H1 (cell line): ENCODE results near the gene GLRA2. TPM values are rescaled to one million over a fixed set of nuclear protein-coding genes. Genes with fewer than 3 reads are reported as not detected.

ENCODE experiments used
- CTCF ChIA-PET: fragments of 300-600 bp; sonication (Branson Sonifier 250); formaldehyde crosslinking; loops from one replicate; lab custom pipeline; 2021; ENCODE audit not compliant: partially characterized antibody; lab: Charles Lee
- POLR2A ChIA-PET: fragments of 300-600 bp; sonication (Branson Sonifier 250); formaldehyde crosslinking; loops from one replicate; lab custom pipeline; 2021; ENCODE audit warnings: inconsistent platforms; ENCODE audit not compliant: partially characterized antibody; lab: Charles Lee
- DNase-seq, 2 experiments: peaks; one replicate each; pipeline versions ENCODE4 v3.0.0 to v3.0.0-alpha.2; 2010 to 2022; ENCODE audit warnings: low spot score in 2 of 2, low read depth in 1 of 2, mixed read lengths in 1 of 2
- FAIRE-seq: peaks from 2 replicates; lab custom pipeline; 2011; peaks lifted over from hg19 to GRCh38; lab: Jason Lieb, UNC
- H2AFZ ChIP-seq: 2 replicates; pipeline ENCODE4 v1.8.1; 2012; ENCODE audit warnings: low read length, inconsistent platforms
- H2AK5ac ChIP-seq: 2 replicates; pipeline ENCODE4 v1.6.1; 2013; ENCODE audit warnings: low read depth, low read length
- H2BK120ac ChIP-seq: replicated peaks from 2 replicates; pipeline ENCODE3; 2013; ENCODE audit warnings: low read depth, low read length, inconsistent platforms
- H2BK12ac ChIP-seq: 2 replicates; pipeline ENCODE4 v1.6.1; 2013; ENCODE audit warnings: low read depth, low read length
- H2BK15ac ChIP-seq: 2 replicates; pipeline ENCODE4 v1.6.1; 2013; ENCODE audit warnings: low read length
- H2BK20ac ChIP-seq: 2 replicates; pipeline ENCODE4 v1.6.1; 2013; ENCODE audit warnings: low read length
- H2BK5ac ChIP-seq: 2 replicates; pipeline ENCODE4 v1.6.1; 2013; ENCODE audit warnings: low read depth, low read length
- H3K14ac ChIP-seq: 2 replicates; pipeline ENCODE4 v1.6.1; 2013; ENCODE audit warnings: inconsistent platforms; ENCODE audit not compliant: insufficient read length
- H3K18ac ChIP-seq: 2 replicates; pipeline ENCODE4 v1.6.1; 2013; ENCODE audit warnings: low read length; ENCODE audit errors: extremely low read depth
- H3K23ac ChIP-seq: 2 replicates; pipeline ENCODE4 v1.6.1; 2013; ENCODE audit warnings: inconsistent platforms; ENCODE audit not compliant: insufficient read length
- H3K23me2 ChIP-seq: 2 replicates; pipeline ENCODE4 v1.6.1; 2013; ENCODE audit warnings: low read depth, low read length
- H3K27ac ChIP-seq: 2 replicates; pipeline ENCODE4 v1.6.1; 2011; ENCODE audit warnings: low read depth, low read length, inconsistent platforms
- H3K27me3 ChIP-seq, 4 experiments: replicated peaks in 1 of 4; 1 replicate in 1 of 4; 2 replicates in 3 of 4; pipeline versions ENCODE4 v1.6.1 to v1.8.1; 2011 to 2013; ENCODE audit warnings: low read length in 3 of 4, mild to moderate bottlenecking in 3 of 4, inconsistent platforms in 2 of 4, mixed read lengths in 2 of 4, moderate library complexity in 1 of 4; ENCODE audit not compliant: control insufficient read depth in 3 of 4, insufficient read depth in 3 of 4; ENCODE audit errors: extremely low read depth in 1 of 4
- H3K36me3 ChIP-seq, 4 experiments: 2 replicates each; pipeline versions ENCODE4 v1.6.1 to v1.8.1; 2011 to 2013; ENCODE audit warnings: mild to moderate bottlenecking in 4 of 4, low read length in 3 of 4, moderate library complexity in 2 of 4, control low read depth in 1 of 4, inconsistent platforms in 1 of 4; ENCODE audit not compliant: insufficient read depth in 4 of 4, control insufficient read depth in 2 of 4
- H3K4ac ChIP-seq: replicated peaks from 2 replicates; pipeline ENCODE3; 2013; ENCODE audit warnings: low read length, low read depth, mixed read lengths, inconsistent platforms; ENCODE audit not compliant: insufficient read length
- H3K4me1 ChIP-seq, 4 experiments: replicated peaks in 1 of 4; 1 replicate in 1 of 4; 2 replicates in 3 of 4; pipeline versions ENCODE4 v1.6.1 to v1.8.1; 2011 to 2013; ENCODE audit warnings: low read length in 3 of 4, inconsistent platforms in 2 of 4, mixed read lengths in 1 of 4; ENCODE audit not compliant: insufficient read depth in 4 of 4, control insufficient read depth in 3 of 4
- H3K4me2 ChIP-seq, 2 experiments: 2 replicates each; pipeline versions ENCODE4 v1.6.1 to v1.8.1; 2011 to 2013; ENCODE audit warnings: low read depth in 2 of 2, low read length in 2 of 2, control low read depth in 1 of 2, inconsistent platforms in 1 of 2, mild to moderate bottlenecking in 1 of 2; ENCODE audit not compliant: insufficient read depth in 1 of 2
- H3K4me3 ChIP-seq, 4 experiments: fragments of 200-600, 300-600 bp in 1 of 4; sonication (generic), shearing (Covaris generic), sonication (Bioruptor Twin) in 1 of 4; 2 replicates each; pipeline versions ENCODE4 v1.5.1 to v1.8.1; 2011 to 2016; ENCODE audit warnings: low read length in 4 of 4, low read depth in 3 of 4, control low read depth in 2 of 4, inconsistent platforms in 2 of 4, mild to moderate bottlenecking in 2 of 4, mixed read lengths in 1 of 4, moderate library complexity in 1 of 4; ENCODE audit not compliant: insufficient read depth in 2 of 4; ENCODE audit errors: extremely low read depth in 1 of 4
- H3K56ac ChIP-seq: replicated peaks from 2 replicates; pipeline ENCODE3; 2013; ENCODE audit warnings: low read depth, mild to moderate bottlenecking, mixed read lengths, low read length, inconsistent platforms; ENCODE audit not compliant: insufficient read length
- H3K79me1 ChIP-seq: 2 replicates; pipeline ENCODE4 v1.6.1; 2013; ENCODE audit warnings: low read depth, low read length, control low read depth
- H3K79me2 ChIP-seq, 2 experiments: 2 replicates each; pipeline versions ENCODE4 v1.6.1 to v1.8.1; 2012 to 2013; ENCODE audit warnings: low read length in 2 of 2, mild to moderate bottlenecking in 2 of 2, inconsistent platforms in 1 of 2; ENCODE audit not compliant: insufficient read depth in 2 of 2, control insufficient read depth in 1 of 2
- H3K9ac ChIP-seq, 4 experiments: replicated peaks in 1 of 4; 1 replicate in 1 of 4; 2 replicates in 3 of 4; pipeline versions ENCODE4 v1.6.1 to v1.8.1; 2011 to 2013; ENCODE audit warnings: low read depth in 3 of 4, low read length in 3 of 4, control low read depth in 2 of 4, mild to moderate bottlenecking in 2 of 4, moderate library complexity in 2 of 4, inconsistent platforms in 1 of 4; ENCODE audit errors: extremely low read depth in 1 of 4
- H3K9me3 ChIP-seq, 2 experiments: 2 replicates each; pipeline versions ENCODE4 v1.6.1 to v1.8.1; 2012 to 2013; ENCODE audit warnings: mild to moderate bottlenecking in 2 of 2, moderate library complexity in 2 of 2, control low read depth in 1 of 2, inconsistent platforms in 1 of 2, low read depth in 1 of 2, low read length in 1 of 2, mixed read lengths in 1 of 2; ENCODE audit not compliant: insufficient read depth in 2 of 2
- H4K20me1 ChIP-seq, 2 experiments: replicated peaks in 1 of 2; 2 replicates each; pipeline versions ENCODE3 to v1.8.1; 2011 to 2013; ENCODE audit warnings: inconsistent platforms in 2 of 2, low read length in 2 of 2, mild to moderate bottlenecking in 1 of 2; ENCODE audit not compliant: insufficient read depth in 2 of 2, control insufficient read depth in 1 of 2
- H4K5ac ChIP-seq: 2 replicates; pipeline ENCODE4 v1.6.1; 2013; ENCODE audit warnings: low read length, low read depth, mixed read lengths, inconsistent platforms; ENCODE audit not compliant: insufficient read length
- H4K8ac ChIP-seq: 2 replicates; pipeline ENCODE4 v1.8.0; 2013; ENCODE audit warnings: mild to moderate bottlenecking, moderate library complexity, low read length, inconsistent platforms; ENCODE audit not compliant: insufficient read depth; ENCODE audit errors: extremely low read depth
- H4K91ac ChIP-seq: replicated peaks from 2 replicates; pipeline ENCODE3; 2013; ENCODE audit warnings: low read length, mixed read lengths, inconsistent platforms; ENCODE audit not compliant: insufficient read length
- CEBPB ChIP-seq: IDR thresholded peaks from 2 replicates; pipeline ENCODE4 v1.6.1; 2012; ENCODE audit warnings: low read depth, low read length
- EP300 ChIP-seq, 2 experiments: IDR thresholded peaks; 1 replicate in 1 of 2; 2 replicates in 1 of 2; pipeline ENCODE4 v1.6.1; 2011 to 2012; ENCODE audit warnings: low read depth in 2 of 2, low read length in 2 of 2, mild to moderate bottlenecking in 2 of 2, borderline replicate concordance in 1 of 2, inconsistent platforms in 1 of 2, moderate library complexity in 1 of 2
- HDAC6 ChIP-seq: IDR thresholded peaks from one replicate; pipeline ENCODE4 v1.7.1; 2012; ENCODE audit warnings: low read depth, mild to moderate bottlenecking, inconsistent platforms, low read length, moderate library complexity
- JUN ChIP-seq: IDR thresholded peaks from 2 replicates; pipeline ENCODE4 v1.6.1; 2011; ENCODE audit warnings: low read depth, mild to moderate bottlenecking, improper control_type of control experiment, low read length
- KDM4A ChIP-seq: IDR thresholded peaks from one replicate; pipeline ENCODE4 v1.7.1; 2012; ENCODE audit warnings: low read depth, mild to moderate bottlenecking, moderate library complexity, low read length, inconsistent platforms; ENCODE audit not compliant: severe bottlenecking
- KDM5A ChIP-seq: fragments of 200-600 bp; IDR thresholded peaks from 2 replicates; pipeline ENCODE4 v1.7.1; 2012; ENCODE audit warnings: mild to moderate bottlenecking, low read length, inconsistent platforms, mixed read lengths
- MAFK ChIP-seq: IDR thresholded peaks from 2 replicates; pipeline ENCODE4 v1.6.1; 2012; ENCODE audit warnings: low read depth, mild to moderate bottlenecking, improper control_type of control experiment, low read length
- RBBP5 ChIP-seq: IDR thresholded peaks from 2 replicates; pipeline ENCODE4 v1.7.1; 2012; ENCODE audit warnings: low read depth, mild to moderate bottlenecking, inconsistent platforms, low read length, moderate library complexity, borderline replicate concordance
- RFX5 ChIP-seq: IDR thresholded peaks from 2 replicates; pipeline ENCODE4 v1.6.1; 2011; ENCODE audit warnings: low read depth, low read length, improper control_type of control experiment, borderline replicate concordance
- SIX5 ChIP-seq: IDR thresholded peaks from 2 replicates; pipeline ENCODE4 v1.6.1; 2011; ENCODE audit warnings: mild to moderate bottlenecking, low read depth, low read length
- TBP ChIP-seq: IDR thresholded peaks from 2 replicates; pipeline ENCODE4 v1.6.1; 2011; ENCODE audit warnings: low read depth, low read length, improper control_type of control experiment
- TEAD4 ChIP-seq: IDR thresholded peaks from 2 replicates; pipeline ENCODE4 v1.6.1; 2012; ENCODE audit warnings: low read depth, low read length, inconsistent platforms, mixed read lengths
- ZNF274 ChIP-seq: IDR thresholded peaks from 2 replicates; pipeline ENCODE4 v1.7.0; 2012; ENCODE audit warnings: low read length, borderline replicate concordance; ENCODE audit errors: extremely low read depth
- WGBS, 2 experiments: shearing (Covaris generic) in 1 of 2; methylation state at CpG; one replicate each; pipeline versions ENCODE4 v1.1.6 to v1.1.7; 2013 to 2015; ENCODE audit warnings: low lambda C conversion rate in 2 of 2, mixed read lengths in 2 of 2, inconsistent platforms in 1 of 2, low coverage in 1 of 2, missing lambda C conversion rate in 1 of 2; ENCODE audit not compliant: insufficient replicate concordance in 2 of 2, insufficient coverage in 1 of 2, insufficient read length in 1 of 2; ENCODE audit errors: extremely low coverage in 1 of 2, missing lambda C conversion rate in 1 of 2; 5-methylcytosine and 5-hydroxymethylcytosine counted together
- polyA plus RNA-seq, 7 experiments: library from polyadenylated mRNA; depleted of rRNA in 3 of 7; stranded (reverse) in 5 of 7; unstranded in 2 of 7; fragments of >200 nt in 5 of 7; fragments of 200-250 nt in 2 of 7; gene quantifications; 1 replicate in 5 of 7; 2 replicates in 1 of 7; 4 replicates in 1 of 7; pipeline versions ENCODE4 v1.2.1 to v1.2.3, GENCODE V29; 2011 to 2013; ENCODE audit warnings: missing spikeins in 2 of 7, mixed read lengths in 2 of 7
- total RNA-seq: library from RNA; stranded (reverse); fragmentation: NEBNext Ultra II Directional; extraction: Animal tissue kit (Norgen Biotek cat#: 25700); gene quantifications from 2 replicates; pipeline ENCODE4 v1.2.1, GENCODE V29; 2021
- TF ChIP-seq, protein P1 (sequence below): IDR thresholded peaks from 2 replicates; pipeline ENCODE4 v1.6.1; 2011; ENCODE audit warnings: low read length, improper control_type of control experiment

GLRA2 gene
- total and polyA plus RNA-seq, 2 of the 8 experiments (the other 6 are each of a cell fraction or from before 2014, with no cell fraction given) = not detected

DNA sequence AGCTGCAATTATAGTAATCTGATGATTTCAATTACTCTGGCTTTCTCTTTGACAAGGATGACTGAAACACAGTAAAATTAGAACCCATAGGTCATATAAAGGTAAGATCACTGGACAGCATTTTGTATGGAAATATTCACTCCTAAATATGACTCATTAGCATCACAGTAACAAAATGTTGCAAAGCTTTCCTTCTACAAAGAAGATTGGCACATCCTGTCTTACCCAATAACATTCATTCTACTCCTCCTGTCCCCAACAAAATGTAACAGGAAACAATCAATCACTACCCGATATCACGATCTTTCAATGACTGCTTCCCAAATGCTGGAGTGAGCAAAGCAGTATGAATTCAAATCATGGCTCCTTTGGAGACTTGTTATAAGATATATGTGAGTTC lies 248.2 kb downstream of the GLRA2 start:
- Histone ChIP-seq H3K27me3 (no peaks in the 10 kb centered on the region), H2BK15ac (no peak overlapping the region), H4K91ac (no peak overlapping the region), H3K4ac (no peak overlapping the region), H2AK5ac (no peak overlapping the region), H3K4me1 (no peaks in the 10 kb centered on the region), H3K18ac (no peak overlapping the region), H3K56ac (no peak overlapping the region), H4K20me1 (no peaks in the 10 kb centered on the region), H3K23me2 (no peaks in the 10 kb centered on the region), H3K27ac (no peak overlapping the region), H2BK120ac (no peak overlapping the region), H4K8ac (no peak overlapping the region), H3K23ac (no peak overlapping the region), H3K9ac (no peak overlapping the region), H3K36me3 (no peaks in the 10 kb centered on the region), H3K79me2 (no peaks in the 10 kb centered on the region), H3K9me3 (no peaks in the 10 kb centered on the region), H3K4me2 (no peak overlapping the region), H3K79me1 (no peaks in the 10 kb centered on the region), H2BK5ac (no peak overlapping the region), H4K5ac (no peak overlapping the region), H2AFZ (no peak overlapping the region), H2BK12ac (no peak overlapping the region), H2BK20ac (no peak overlapping the region), H3K4me3 (no peak overlapping the region), H3K14ac (no peak overlapping the region)
- ChIA-PET CTCF (no interaction called here), POLR2A (interaction anchor here (0.6 kb wide), 1 partner anchor 651 kb away, joined by 3 read pairs; no protein-coding TSS in a partner anchor)
- WGBS, 2 experiments = 77 to 100% methylated on average over 2 of the region's 2 CpGs
- no peak for DNase-seq
- no peak for FAIRE-seq
- TF ChIP-seq EP300 (IDR thresholded peaks at IDR 0.05; ENCODE audit: borderline replicate concordance in 1 of 2, low read depth in 2 of 2, low read length in 2 of 2) (no peak), RBBP5 (no peak), MAFK (no peak), CEBPB (no peak), TEAD4 (no peak), JUN (no peak), TBP (no peak), KDM5A (no peak), RFX5 (no peak), SIX5 (no peak), ZNF274 (no peak), HDAC6 (no peak), KDM4A (no peak)
- TF ChIP-seq, protein P1, sequence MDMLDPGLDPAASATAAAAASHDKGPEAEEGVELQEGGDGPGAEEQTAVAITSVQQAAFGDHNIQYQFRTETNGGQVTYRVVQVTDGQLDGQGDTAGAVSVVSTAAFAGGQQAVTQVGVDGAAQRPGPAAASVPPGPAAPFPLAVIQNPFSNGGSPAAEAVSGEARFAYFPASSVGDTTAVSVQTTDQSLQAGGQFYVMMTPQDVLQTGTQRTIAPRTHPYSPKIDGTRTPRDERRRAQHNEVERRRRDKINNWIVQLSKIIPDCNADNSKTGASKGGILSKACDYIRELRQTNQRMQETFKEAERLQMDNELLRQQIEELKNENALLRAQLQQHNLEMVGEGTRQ = no peak
